IMR-90 (cell line): Measurements from ENCODE around the gene DOCK2.
"Not testable (repeated sequence)": the region's sequence is repeated elsewhere in the genome, so short reads cannot be mapped to it uniquely, and the experiment has no call there.

Experiments
- CTCF ChIP-seq: conservative IDR thresholded peaks from 2 replicates; pipeline ENCODE4 v1.5.1; 2012; ENCODE audit warnings: mild to moderate bottlenecking, low read depth, low read length, improper control_type of control experiment
- FOS ChIP-seq: fragments of 150-350 bp; IDR thresholded peaks from 2 replicates; pipeline ENCODE4 v1.6.1; 2016; ENCODE audit warnings: low read depth, low read length
- MAFK ChIP-seq: IDR thresholded peaks from 2 replicates; pipeline ENCODE4 v1.6.1; 2012; ENCODE audit warnings: low read depth, low read length, improper control_type of control experiment
- MAZ ChIP-seq: IDR thresholded peaks from 2 replicates; pipeline ENCODE4 v1.6.1; 2012; ENCODE audit warnings: low read depth, mild to moderate bottlenecking, low read length, improper control_type of control experiment, moderate library complexity, borderline replicate concordance
- MXI1 ChIP-seq: IDR thresholded peaks from 2 replicates; pipeline ENCODE4 v1.6.1; 2012; ENCODE audit warnings: low read depth, mild to moderate bottlenecking, low read length, moderate library complexity, borderline replicate concordance
- POLR2A ChIP-seq: IDR thresholded peaks from 2 replicates; pipeline ENCODE4 v1.6.1; 2012; ENCODE audit warnings: mild to moderate bottlenecking, low read depth, low read length
- RAD21 ChIP-seq: IDR thresholded peaks from 2 replicates; pipeline ENCODE4 v1.6.1; 2012; ENCODE audit warnings: low read length, improper control_type of control experiment
- RCOR1 ChIP-seq: IDR thresholded peaks from 2 replicates; pipeline ENCODE4 v1.6.1; 2012; ENCODE audit warnings: mild to moderate bottlenecking, low read length, improper control_type of control experiment; ENCODE audit not compliant: insufficient replicate concordance
- SMC3 ChIP-seq: fragments of 150-350 bp; IDR thresholded peaks from 2 replicates; pipeline ENCODE4 v1.6.1; 2016; ENCODE audit warnings: low read depth, mild to moderate bottlenecking, antibody characterized with exemption, low read length, moderate library complexity

GRCh38 chr5:169808880-169809279 lies 171.8 kb downstream of the DOCK2 start:
- not testable (repeated sequence) for TF ChIP-seq FOS, SMC3, POLR2A, CTCF, MXI1, RAD21, MAFK, RCOR1, MAZ
